ENCODE measurements around the gene FAM118B.
A peak's percentile ranks its signal among the peaks of the same experiment; 100 is the strongest.
"Not testable (repeated sequence)": the region's sequence is repeated elsewhere in the genome, so short reads cannot be mapped to it uniquely, and the experiment has no call there.

FAM118B gene

GRCh38 chr11:126277780-126278179 lies 66.2 kb downstream of the FAM118B start:
- DNase-seq = no peak

- no peak for DNase-seq
Observed at GRCh38 chr11:126279191-126279590, 67.6 kb downstream of the FAM118B start.

GRCh38 chr11:126280595-126280994 lies 69.0 kb downstream of the FAM118B start:
- DNase-seq = peak; percentile 40

- DNase-seq = no peak
Observed at GRCh38 chr11:126281245-126281644, 69.7 kb downstream of the FAM118B start.

- no peak for DNase-seq
Observed at GRCh38 chr11:126281666-126282175, 70.1 kb downstream of the FAM118B start.

- DNase-seq = peak; percentile 84
Observed at GRCh38 chr11:126282361-126282735, 70.8 kb downstream of the FAM118B start.

GRCh38 chr11:126282736-126283591 lies 71.4 kb downstream of the FAM118B start, which contains the start of gene TIRAP:
Gene TIRAP (plus strand): TSS chr11:126283093. CDS start chr11:126290895, 7,802 bp downstream.
- DNase-seq = peak; percentile 72

GRCh38 chr11:126284829-126285228 lies 73.2 kb downstream of the FAM118B start:
- DNase-seq = peak; percentile 53

GRCh38 chr11:126288237-126288636 lies 76.7 kb downstream of the FAM118B start:
- no peak for DNase-seq

GRCh38 chr11:126290887-126291286 lies 79.3 kb downstream of the FAM118B start:
- no peak for DNase-seq

GRCh38 chr11:126293726-126294125 lies 82.1 kb downstream of the FAM118B start:
- no peak for DNase-seq

GRCh38 chr11:126297004-126297403 lies 85.4 kb downstream of the FAM118B start:
- DNase-seq = no peak

- peak; percentile 95 for DNase-seq
Observed at GRCh38 chr11:126303623-126304456, 92.3 kb downstream of the FAM118B start, which contains the start of gene DCPS. Gene DCPS (plus strand): TSS chr11:126304060. CDS start chr11:126304081, 21 bp downstream.

GRCh38 chr11:126304457-126305075 lies 93.0 kb downstream of the FAM118B start:
- no peak for DNase-seq

GRCh38 chr11:126305699-126306098 lies 94.1 kb downstream of the FAM118B start:
- DNase-seq = no peak

GRCh38 chr11:126307706-126308105 lies 96.1 kb downstream of the FAM118B start:
- DNase-seq = peak; percentile 55

GRCh38 chr11:126308271-126308671 lies 96.7 kb downstream of the FAM118B start:
- DNase-seq = no peak

GRCh38 chr11:126308771-126309170 lies 97.2 kb downstream of the FAM118B start:
- DNase-seq = not testable (repeated sequence)

- peak; percentile 89 for DNase-seq
Observed at GRCh38 chr11:126310200-126310991, 98.8 kb downstream of the FAM118B start.

GRCh38 chr11:126310992-126311310 lies 99.4 kb downstream of the FAM118B start:
- no peak for DNase-seq

- no peak for DNase-seq
Observed at GRCh38 chr11:126311401-126312291, 100.1 kb downstream of the FAM118B start.
